Upper lobe of left lung (tissue), 4 donors: ENCODE data around the gene SAMD9L.

Experiments
- CTCF ChIP-seq, 6 experiments: fragments of 450-650 bp in 4 of 6; fragments of 200-600 bp in 2 of 6; sonication (generic) in 2 of 6; IDR thresholded peaks; one replicate each; pipeline ENCODE4 v1.5.1; 2016 to 2019; ENCODE audit warnings: antibody characterized with exemption in 6 of 6
- POLR2A ChIP-seq, 4 donors: fragments of 450-650 bp; IDR thresholded peaks; one replicate each; pipeline ENCODE4 v1.5.1; 2016 to 2017; ENCODE audit warnings: antibody characterized with exemption in 4 of 4, mild to moderate bottlenecking in 2 of 4

GRCh38 chr7:93146036-93146435, 2.1 kb downstream of the SAMD9L start:
- TF ChIP-seq CTCF (IDR thresholded peaks at IDR 0.05), result no peak
- no peak for TF ChIP-seq POLR2A (IDR thresholded peaks at IDR 0.05)
